GM13977 (cell line): Measurements from ENCODE around the gene RFX8.
"Not testable (repeated sequence)": the region's sequence is repeated elsewhere in the genome, so short reads cannot be mapped to it uniquely, and the experiment has no call there.

Experiments
- DNase-seq: peaks from one replicate; pipeline ENCODE4 v3.0.0; 2012; ENCODE audit warnings: low spot score
- in situ Hi-C: fragments of 300-500 bp; cut with MboI; formaldehyde crosslinking; loops from one replicate; pipeline ENCODE4 v1.12.0; 2022; ENCODE audit warnings: low sequenced_read_pairs, low pct_unique_long_range_greater_than_20kb, mixed read lengths, inconsistent platforms; ENCODE audit not compliant: unreplicated experiment
- TF ChIP-seq, protein P1 (sequence below): IDR thresholded peaks from 2 replicates; pipeline ENCODE4 v1.5.1; 2012; ENCODE audit warnings: mild to moderate bottlenecking, control low read depth; ENCODE audit not compliant: insufficient read depth; ENCODE audit errors: extremely low read depth, missing control alignments

Gene RFX8

DNA sequence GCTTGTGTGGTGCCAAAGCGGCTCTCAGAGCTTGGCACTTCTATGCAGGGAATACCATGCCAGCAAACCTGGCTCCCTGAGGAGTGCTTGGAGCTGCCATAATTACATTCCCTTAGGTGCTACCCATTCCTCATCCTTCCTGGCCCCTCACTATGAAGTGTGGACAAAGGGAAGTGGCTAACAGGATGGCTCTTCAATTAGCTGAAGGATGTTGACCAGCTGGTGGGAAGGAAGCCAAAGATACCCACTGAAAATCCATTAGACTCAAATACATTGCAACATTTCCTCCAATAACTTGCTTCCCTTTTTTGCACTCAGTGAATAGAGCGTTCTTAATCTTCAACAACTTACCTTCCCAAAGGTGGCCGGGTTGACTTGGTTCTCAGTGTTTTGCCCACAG, 8.5 kb downstream of the RFX8 start:
- TF ChIP-seq, protein P1, sequence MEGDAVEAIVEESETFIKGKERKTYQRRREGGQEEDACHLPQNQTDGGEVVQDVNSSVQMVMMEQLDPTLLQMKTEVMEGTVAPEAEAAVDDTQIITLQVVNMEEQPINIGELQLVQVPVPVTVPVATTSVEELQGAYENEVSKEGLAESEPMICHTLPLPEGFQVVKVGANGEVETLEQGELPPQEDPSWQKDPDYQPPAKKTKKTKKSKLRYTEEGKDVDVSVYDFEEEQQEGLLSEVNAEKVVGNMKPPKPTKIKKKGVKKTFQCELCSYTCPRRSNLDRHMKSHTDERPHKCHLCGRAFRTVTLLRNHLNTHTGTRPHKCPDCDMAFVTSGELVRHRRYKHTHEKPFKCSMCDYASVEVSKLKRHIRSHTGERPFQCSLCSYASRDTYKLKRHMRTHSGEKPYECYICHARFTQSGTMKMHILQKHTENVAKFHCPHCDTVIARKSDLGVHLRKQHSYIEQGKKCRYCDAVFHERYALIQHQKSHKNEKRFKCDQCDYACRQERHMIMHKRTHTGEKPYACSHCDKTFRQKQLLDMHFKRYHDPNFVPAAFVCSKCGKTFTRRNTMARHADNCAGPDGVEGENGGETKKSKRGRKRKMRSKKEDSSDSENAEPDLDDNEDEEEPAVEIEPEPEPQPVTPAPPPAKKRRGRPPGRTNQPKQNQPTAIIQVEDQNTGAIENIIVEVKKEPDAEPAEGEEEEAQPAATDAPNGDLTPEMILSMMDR = no peak
- no peak for DNase-seq
- in situ Hi-C loops = no loop called here

DNA sequence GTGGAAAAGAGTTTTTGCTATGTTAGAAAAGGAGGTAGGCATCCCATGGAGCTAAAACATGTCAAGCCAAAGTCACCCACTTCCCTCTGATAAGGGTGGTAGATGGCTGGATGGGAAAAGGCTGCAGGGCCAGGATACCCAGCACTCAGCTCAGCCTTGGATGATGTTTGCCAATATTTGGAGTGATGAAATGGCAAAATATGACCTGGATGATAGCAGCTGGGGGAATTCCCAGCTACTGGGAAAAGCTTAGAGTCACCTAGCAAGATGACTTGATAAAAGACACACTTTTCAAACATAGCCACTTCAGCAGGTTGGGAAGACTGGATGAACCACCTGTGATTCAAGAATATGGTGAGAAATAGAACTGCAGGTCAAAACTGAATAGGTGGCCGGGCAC, 10.1 kb downstream of the RFX8 start:
- TF ChIP-seq, protein P1 = no peak
- no peak for DNase-seq
- in situ Hi-C loops = no loop called here

DNA sequence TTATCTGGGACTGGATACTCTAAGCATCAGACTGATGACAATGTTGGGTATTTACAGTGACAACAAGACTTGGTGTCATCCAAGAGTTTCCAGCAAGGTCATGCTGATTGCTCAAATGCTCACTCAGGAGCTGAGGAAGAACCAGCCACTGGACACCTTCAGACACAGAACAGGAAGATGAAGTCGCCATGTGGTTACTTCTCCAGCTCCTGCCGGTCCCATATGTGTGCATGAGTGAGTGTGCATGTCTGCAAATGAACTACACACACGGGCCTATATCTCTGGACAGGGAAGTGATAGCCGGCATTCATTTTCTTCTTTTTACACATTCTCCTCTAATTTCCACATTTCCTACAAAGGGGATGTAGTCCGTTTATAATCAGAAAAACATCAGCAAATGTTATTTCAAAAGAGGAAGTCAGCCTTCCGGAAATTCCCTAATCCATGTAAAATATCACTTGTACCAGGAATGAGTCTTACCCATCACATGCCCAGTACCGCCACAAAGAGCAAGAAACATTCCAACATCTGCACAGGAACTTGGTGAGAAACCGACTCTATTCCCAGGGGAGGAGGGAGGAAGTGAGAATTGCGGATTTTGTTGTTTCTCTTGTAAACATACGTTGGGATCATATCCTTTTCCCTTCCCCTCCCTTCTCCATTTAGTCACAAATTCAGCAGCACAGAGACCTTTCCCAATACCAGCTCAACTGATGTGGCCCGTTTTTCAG, 10.8 kb downstream of the RFX8 start:
- in situ Hi-C loops = no loop called here
- DNase-seq = no peak

DNA sequence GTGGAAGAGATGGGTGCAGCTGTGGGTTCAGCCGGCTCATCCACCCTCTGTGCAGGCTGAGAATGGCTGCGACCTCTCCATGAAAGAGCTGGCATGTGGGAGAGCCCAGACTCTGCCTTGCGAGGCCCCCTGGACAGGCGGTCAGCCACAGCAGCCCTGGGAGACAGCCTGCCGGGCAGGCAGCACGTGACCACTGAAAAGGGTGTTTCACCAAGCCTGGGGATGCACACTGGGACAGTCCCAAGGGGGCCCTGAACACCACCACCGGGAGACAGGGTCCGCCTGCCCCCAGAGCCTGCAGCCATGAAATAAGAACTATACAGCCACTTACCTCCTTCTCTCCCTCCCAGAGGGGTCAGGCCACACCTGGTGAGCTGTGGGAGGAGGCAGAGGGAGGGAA, 11.5 kb downstream of the RFX8 start:
- TF ChIP-seq, protein P1 = no peak
- no peak for DNase-seq
- in situ Hi-C loops = no loop called here

More for the DNA sequence above, 10.8 kb downstream of the RFX8 start:
- TF ChIP-seq, protein P1 = no peak

DNA sequence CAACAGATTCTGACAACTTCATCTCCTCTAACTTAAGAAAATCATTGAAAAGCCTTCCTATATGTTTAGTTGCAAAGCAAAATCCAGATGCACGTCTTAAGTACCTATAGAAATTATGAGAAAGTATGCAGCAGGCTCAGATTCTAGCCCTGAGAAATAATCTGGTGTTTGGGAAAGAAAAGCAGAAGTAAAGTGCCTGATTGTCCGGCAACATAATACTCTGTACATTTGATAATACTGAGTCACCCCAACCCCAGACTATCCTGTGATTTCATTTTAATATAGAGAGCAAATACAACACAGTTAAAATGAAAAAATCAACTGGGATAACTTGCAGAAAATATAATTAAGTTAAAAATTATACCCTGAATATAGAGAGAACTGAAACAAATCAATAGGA, 13.5 kb downstream of the RFX8 start:
- TF ChIP-seq, protein P1 = no peak
- DNase-seq = no peak
- in situ Hi-C loops = no loop called here

DNA sequence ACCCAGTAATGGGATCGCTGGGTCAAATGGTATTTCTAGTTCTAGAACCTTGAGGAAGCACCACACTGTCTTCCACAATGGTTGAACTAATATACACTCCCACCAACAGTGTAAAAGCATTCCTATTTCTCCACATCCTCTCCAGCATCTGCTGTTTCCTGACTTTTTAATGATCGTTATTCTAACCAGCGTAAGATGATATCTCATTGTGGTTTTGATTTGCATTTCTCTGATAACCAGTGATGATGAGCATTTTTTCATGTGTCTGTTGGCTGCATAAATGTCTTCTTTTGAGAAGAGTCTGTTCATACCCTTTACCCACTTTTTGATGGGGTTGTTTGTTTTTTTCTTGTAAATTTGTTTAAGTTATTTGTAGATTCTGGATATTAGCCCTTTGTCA, 20.5 kb downstream of the RFX8 start:
- DNase-seq, in situ Hi-C loops: not testable (repeated sequence)

DNA sequence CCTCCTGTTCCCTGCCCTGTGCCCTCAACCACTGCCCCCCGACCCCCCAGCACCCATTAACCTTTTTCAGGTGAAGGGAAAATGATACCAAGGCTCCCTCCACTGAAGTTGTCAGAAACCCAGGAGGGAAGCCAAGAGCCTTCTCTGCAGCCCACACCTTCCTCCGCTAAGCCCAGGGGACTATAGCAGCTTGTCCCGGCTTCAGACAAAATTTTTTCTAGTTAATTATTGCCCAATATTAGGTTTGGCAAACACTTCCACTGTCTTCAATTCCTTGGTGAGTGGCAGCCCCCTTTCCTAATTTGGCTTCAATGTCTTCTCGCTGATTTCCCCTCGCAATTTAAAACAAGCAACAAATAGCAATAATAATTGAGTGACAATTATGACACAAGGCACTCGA, 23.9 kb downstream of the RFX8 start:
- TF ChIP-seq, protein P1 = no peak
- no peak for DNase-seq
- in situ Hi-C loops = no loop called here
